GM12878 (cell line): ENCODE measurements around the gene CADPS. TPM values are rescaled to one million over a fixed set of nuclear protein-coding genes. Genes with fewer than 3 reads are reported as not detected.

Experiments used
- ATAC-seq: fragments of 200-7000 bp; cut with Tn5 transposase; 3 replicates; pipeline ENCODE4 v1.9.1; 2020; ENCODE audit warnings: mild to moderate bottlenecking, moderate library complexity
- BruUV-seq: library from RNA; stranded (reverse); fragments of 400-500 nt; replicated peaks from 2 replicates; lab custom pipeline; 2021; lab: Mats Ljungman, UMichigan
- CTCF ChIA-PET: fragments of 300-600 bp; sonication (Branson Sonifier 250); formaldehyde crosslinking; extraction: SDS; loops from one replicate; lab custom pipeline; 2021; ENCODE audit warnings: inconsistent platforms; lab: Yijun Ruan, JAX
- POLR2A ChIA-PET: fragments of 350-600 bp; formaldehyde crosslinking; extraction: SDS; loops from one replicate; lab custom pipeline; 2021; ENCODE audit warnings: inconsistent platforms; lab: Charles Lee
- RAD21 ChIA-PET: fragments of 300-600 bp; sonication (Branson Sonifier 250); formaldehyde crosslinking; loops from one replicate; lab custom pipeline; 2023; ENCODE audit warnings: antibody characterized with exemption; ENCODE audit not compliant: unreplicated experiment; lab: Charles Lee
- SMC1A ChIA-PET: fragments of 300-600 bp; sonication (Branson Sonifier 250); formaldehyde crosslinking; loops from one replicate; lab custom pipeline; 2023; ENCODE audit not compliant: unreplicated experiment, uncharacterized antibody; lab: Charles Lee
- DNase-seq: peaks from one replicate; pipeline ENCODE4 v3.0.0-alpha.2; 2011; ENCODE audit warnings: low read depth, low spot score
- FAIRE-seq: peaks from 3 replicates; lab custom pipeline; 2011; peaks lifted over from hg19 to GRCh38; lab: Jason Lieb, UNC
- H2AFZ ChIP-seq: 2 replicates; pipeline ENCODE4 v1.6.0; 2011; ENCODE audit warnings: low read depth, low read length, control low read depth; ENCODE audit not compliant: control insufficient read depth
- H3K27ac ChIP-seq: 2 replicates; pipeline ENCODE4 v1.5.1; 2011; ENCODE audit warnings: control low read depth; ENCODE audit not compliant: control insufficient read depth, insufficient read depth
- H3K27me3 ChIP-seq, 2 experiments: replicated peaks in 1 of 2; 2 replicates each; pipeline versions ENCODE4 v1.6.0 to v1.6.1; 2011; ENCODE audit warnings: low read length in 1 of 2; ENCODE audit not compliant: control insufficient read depth in 2 of 2, insufficient read depth in 2 of 2
- H3K36me3 ChIP-seq, 2 experiments: 2 replicates each; pipeline ENCODE4 v1.5.1; 2011; ENCODE audit warnings: low read length in 1 of 2; ENCODE audit not compliant: control insufficient read depth in 2 of 2, insufficient read depth in 2 of 2
- H3K4me1 ChIP-seq: 2 replicates; pipeline ENCODE4 v1.6.1; 2011; ENCODE audit warnings: mild to moderate bottlenecking, low read length, moderate library complexity, mixed read lengths; ENCODE audit not compliant: control insufficient read depth, insufficient read depth
- H3K4me2 ChIP-seq: 2 replicates; pipeline ENCODE4 v1.6.0; 2011; ENCODE audit warnings: control low read depth; ENCODE audit not compliant: control insufficient read depth, insufficient read depth
- H3K4me3 ChIP-seq: fragments of 200-600 bp; sonication (generic); 2 replicates; pipeline ENCODE4 v1.5.1; 2016
- H3K79me2 ChIP-seq: 2 replicates; pipeline ENCODE4 v1.6.0; 2011; ENCODE audit warnings: low read length; ENCODE audit not compliant: control insufficient read depth, insufficient read depth
- H3K9ac ChIP-seq: 2 replicates; pipeline ENCODE4 v1.8.0; 2011; ENCODE audit warnings: low read length, control low read depth, mixed read lengths; ENCODE audit not compliant: control insufficient read depth, insufficient read depth
- H3K9me3 ChIP-seq: replicated peaks from 3 replicates; pipeline ENCODE4 v1.5.1; 2011; ENCODE audit warnings: mild to moderate bottlenecking, low read length; ENCODE audit not compliant: control insufficient read depth, insufficient read depth
- H4K20me1 ChIP-seq: 2 replicates; pipeline ENCODE4 v1.6.0; 2011; ENCODE audit not compliant: control insufficient read depth, insufficient read depth
- BRCA1 ChIP-seq: IDR thresholded peaks from 2 replicates; pipeline ENCODE4 v1.6.1; 2011; ENCODE audit warnings: low read depth, low read length, improper control_type of control experiment
- CHD2 ChIP-seq: IDR thresholded peaks from 2 replicates; pipeline ENCODE4 v1.6.1; 2011; ENCODE audit warnings: low read depth, low read length, improper control_type of control experiment, borderline replicate concordance
- E4F1 ChIP-seq: fragments of 450-650 bp; IDR thresholded peaks from 2 replicates; pipeline ENCODE4 v1.6.1; 2018; ENCODE audit warnings: borderline replicate concordance, mild to moderate bottlenecking; ENCODE audit not compliant: partially characterized antibody
- FOXM1 ChIP-seq: IDR thresholded peaks from 2 replicates; pipeline ENCODE4 v1.6.1; 2012; ENCODE audit warnings: low read depth, mild to moderate bottlenecking, inconsistent platforms, low read length, moderate library complexity
- IRF5 ChIP-seq: fragments of 450-650 bp; IDR thresholded peaks from 2 replicates; pipeline ENCODE4 v1.6.1; 2017; ENCODE audit warnings: borderline replicate concordance
- MAX ChIP-seq: IDR thresholded peaks from 2 replicates; pipeline ENCODE4 v1.6.1; 2012; ENCODE audit warnings: low read depth, low read length, improper control_type of control experiment
- NBN ChIP-seq: fragments of 450-650 bp; IDR thresholded peaks from 2 replicates; pipeline ENCODE4 v1.6.1; 2016
- NFXL1 ChIP-seq: fragments of 450-650 bp; IDR thresholded peaks from 2 replicates; pipeline ENCODE4 v1.6.1; 2017; ENCODE audit warnings: antibody characterized with exemption, mild to moderate bottlenecking, borderline replicate concordance
- RBBP5 ChIP-seq: fragments of 200-600 bp; sonication (generic); conservative IDR thresholded peaks from 2 replicates; pipeline ENCODE4 v1.6.1; 2016
- SP1 ChIP-seq: IDR thresholded peaks from one replicate; pipeline ENCODE4 v1.6.1; 2011; ENCODE audit warnings: low read depth, low read length
- ZBTB40 ChIP-seq: fragments of 450-650 bp; IDR thresholded peaks from 2 replicates; pipeline ENCODE4 v1.6.1; 2016; ENCODE audit warnings: mild to moderate bottlenecking, moderate library complexity, borderline replicate concordance
- WGBS: methylation state at CpG from one replicate; pipeline ENCODE4 v1.1.6; 2016; ENCODE audit warnings: low lambda C conversion rate; ENCODE audit not compliant: insufficient replicate concordance, insufficient coverage; ENCODE audit errors: missing lambda C conversion rate; 5-methylcytosine and 5-hydroxymethylcytosine counted together
- in situ Hi-C: fragments of 300-500 bp; cut with MboI; formaldehyde crosslinking; loops from 9 replicates; pipeline ENCODE4 v1.14.3; 2018; ENCODE audit warnings: mixed read lengths
- intact Hi-C: fragments of 100-400 bp; cut with micrococcal nuclease; formaldehyde crosslinking; loops from one replicate; pipeline ENCODE4 v1.14.2; 2022; ENCODE audit not compliant: unreplicated experiment
- polyA plus RNA-seq, 11 experiments: library from polyadenylated mRNA; depleted of rRNA in 4 of 11; unstranded in 6 of 11; stranded (reverse) in 5 of 11; fragments of >200 nt; fragmentation: Nextera tagmentation in 4 of 11; fragmentation: Illumina TruSeq in 1 of 11; extraction: Ambion mirVana in 4 of 11; extraction: Trizol in 1 of 11; gene quantifications; 1 replicate in 1 of 11; 2 replicates in 10 of 11; pipeline versions ENCODE4 v1.2.1 to v1.2.3, GENCODE V29; 2011 to 2016; ENCODE audit warnings: inconsistent platforms in 2 of 11, missing spikeins in 2 of 11, low read depth in 1 of 11
- total RNA-seq, 4 experiments: library from RNA; depleted of rRNA in 3 of 4; stranded (reverse); fragments of >200 nt in 3 of 4; fragmentation: Illumina TruSeq in 1 of 4; extraction: Trizol in 1 of 4; gene quantifications; 2 replicates each; pipeline versions ENCODE4 v1.2.1 to v1.2.3, GENCODE V29; 2013 to 2021

Gene CADPS
- total and polyA plus RNA-seq, 10 of the 15 experiments (the other 5 are each of a cell fraction or from before 2014, with no cell fraction given), result 0.20 TPM; not detected in 9

- Histone ChIP-seq H3K4me2 (no peak overlapping the region), H2AFZ (no peak overlapping the region), H3K36me3 (no peaks in the 10 kb centered on the region), H3K9me3 (no peaks in the 10 kb centered on the region), H3K27me3 (peaks cover 4 to 8% of the 10 kb centered on the region in 2 experiments), H3K4me3 (no peak overlapping the region), H4K20me1 (no peaks in the 10 kb centered on the region), H3K79me2 (no peaks in the 10 kb centered on the region), H3K27ac (no peak overlapping the region), H3K4me1 (no peaks in the 10 kb centered on the region), H3K9ac (no peak overlapping the region)
- intact Hi-C loops (no loop called here), in situ Hi-C loops (no loop called here)
- ChIA-PET POLR2A (no interaction called here), CTCF (no interaction called here), RAD21 (no interaction called here), SMC1A (no interaction called here)
- WGBS, result 35% methylated on average over 47 of the region's 47 CpGs
- no peak for DNase-seq
- no peak for ATAC-seq
- FAIRE-seq, result no peak
- no TSS peak for BruUV-seq
- TF ChIP-seq MAX (no peak), SP1 (no peak), NBN (no peak), NFXL1 (no peak), ZBTB40 (no peak), CHD2 (no peak), IRF5 (no peak), RBBP5 (no peak), E4F1 (no peak), BRCA1 (no peak), FOXM1 (no peak)
Observed at GRCh38 chr3:62373714-62374333, 501.4 kb downstream of the CADPS start.
